HCT116 (cell line): Measurements from ENCODE around the gene RNF175. TPM values are rescaled to one million over a fixed set of nuclear protein-coding genes. Genes with fewer than 3 reads are reported as not detected.

Experiments used
- ATAC-seq: fragments of 200-7000 bp; cut with Tn5 transposase; 2 replicates; pipeline ENCODE4 v1.9.1; 2020; ENCODE audit warnings: mild to moderate bottlenecking, moderate library complexity
- BruUV-seq: library from RNA; stranded (reverse); fragments of 400-500 nt; replicated peaks from 2 replicates; lab custom pipeline; 2021; lab: Mats Ljungman, UMichigan
- CTCF ChIA-PET: fragments of 300-600 bp; sonication (Branson Sonifier 250); formaldehyde crosslinking; loops from one replicate; lab custom pipeline; 2021; ENCODE audit warnings: antibody characterized with exemption; lab: Charles Lee
- POLR2A ChIA-PET: fragments of 300-600, 350-600 bp; sonication (Branson Sonifier 250); formaldehyde crosslinking; loops from one replicate; lab custom pipeline; 2021; ENCODE audit warnings: antibody characterized with exemption; lab: Charles Lee
- RAD21 ChIA-PET, 2 experiments: fragments of 300-600 bp; sonication (Branson Sonifier 250); formaldehyde crosslinking; loops; one replicate each; lab custom pipeline; 2023; ENCODE audit warnings: low total read pairs in 2 of 2; ENCODE audit not compliant: uncharacterized antibody in 2 of 2, unreplicated experiment in 2 of 2, low non-redundant PET in 1 of 2; lab: Charles Lee
- DNase-seq: peaks from one replicate; pipeline ENCODE4 v3.0.0-alpha.2; 2010; ENCODE audit warnings: low read depth, low spot score
- H2AFZ ChIP-seq: fragments of 200-600 bp; shearing (Covaris generic), sonication (generic); 2 replicates; pipeline ENCODE4 v1.6.1; 2017; ENCODE audit warnings: low read depth, mixed run types, mixed read lengths, antibody characterized with exemption, low read length; ENCODE audit not compliant: poor library complexity, severe bottlenecking
- H3K27ac ChIP-seq: 2 replicates; pipeline ENCODE4 v1.5.1; 2012; ENCODE audit warnings: low read depth, low read length
- H3K27me3 ChIP-seq: fragments of 200-600 bp; sonication (generic); 2 replicates; pipeline ENCODE4 v1.6.1; 2016; ENCODE audit warnings: mixed run types, low read length, mixed read lengths; ENCODE audit not compliant: insufficient read depth
- H3K36me3 ChIP-seq, 2 experiments: fragments of 200-500 bp in 1 of 2; fragments of 200-600 bp in 1 of 2; sonication (Bioruptor generic) in 1 of 2; sonication (generic) in 1 of 2; 2 replicates each; pipeline versions ENCODE4 v1.5.1 to v1.6.1; 2014 to 2016; ENCODE audit warnings: low read length in 2 of 2, inconsistent platforms in 1 of 2, mixed read lengths in 1 of 2, mixed run types in 1 of 2; ENCODE audit not compliant: insufficient read depth in 2 of 2, control insufficient read depth in 1 of 2
- H3K4me1 ChIP-seq, 2 experiments: fragments of 200-600 bp in 1 of 2; sonication (generic) in 1 of 2; 2 replicates each; pipeline versions ENCODE4 v1.5.1 to v1.6.1; 2012 to 2017; ENCODE audit warnings: low read length in 2 of 2, inconsistent platforms in 1 of 2, mild to moderate bottlenecking in 1 of 2, mixed read lengths in 1 of 2, mixed run types in 1 of 2, moderate library complexity in 1 of 2; ENCODE audit not compliant: insufficient read depth in 2 of 2, control insufficient read depth in 1 of 2
- H3K4me2 ChIP-seq: fragments of 200-600 bp; sonication (generic); 2 replicates; pipeline ENCODE4 v1.6.1; 2017; ENCODE audit warnings: mixed run types, low read length, mixed read lengths
- H3K4me3 ChIP-seq, 2 experiments: fragments of 200-600 bp in 1 of 2; sonication (generic) in 1 of 2; replicated peaks in 1 of 2; 2 replicates each; pipeline ENCODE4 v1.5.1; 2011 to 2016; ENCODE audit warnings: low read length in 2 of 2, control low read depth in 1 of 2, low read depth in 1 of 2, mild to moderate bottlenecking in 1 of 2, mixed read lengths in 1 of 2, mixed run types in 1 of 2
- H3K79me2 ChIP-seq: fragments of 200-600 bp; sonication (generic); 2 replicates; pipeline ENCODE4 v1.6.1; 2017; ENCODE audit warnings: mild to moderate bottlenecking, mixed run types, low read length, moderate library complexity, mixed read lengths; ENCODE audit not compliant: insufficient read depth
- H3K9ac ChIP-seq: fragments of 200-600 bp; sonication (generic); 2 replicates; pipeline ENCODE4 v1.6.1; 2016; ENCODE audit warnings: low read length, mixed read lengths
- H3K9me2 ChIP-seq: fragments of 200-600 bp; sonication (generic), shearing (Covaris generic); 2 replicates; pipeline ENCODE4 v1.6.1; 2017; ENCODE audit warnings: mixed run types, mild to moderate bottlenecking, moderate library complexity; ENCODE audit not compliant: insufficient read depth
- H3K9me3 ChIP-seq, 2 experiments: fragments of 200-500 bp in 1 of 2; fragments of 200-600 bp in 1 of 2; sonication (Bioruptor generic) in 1 of 2; sonication (generic) in 1 of 2; 2 replicates each; pipeline ENCODE4 v1.6.1; 2014 to 2017; ENCODE audit warnings: low read length in 2 of 2, mixed read lengths in 2 of 2, inconsistent platforms in 1 of 2, low read depth in 1 of 2, mild to moderate bottlenecking in 1 of 2, mixed run types in 1 of 2, moderate library complexity in 1 of 2; ENCODE audit not compliant: control insufficient read depth in 1 of 2, insufficient read depth in 1 of 2
- H4K20me1 ChIP-seq: fragments of 200-600 bp; sonication (generic), shearing (Covaris generic); 2 replicates; pipeline ENCODE4 v1.6.1; 2017; ENCODE audit warnings: mixed run types, mild to moderate bottlenecking, moderate library complexity; ENCODE audit not compliant: insufficient read depth
- CBX3 ChIP-seq: IDR thresholded peaks from 2 replicates; pipeline ENCODE4 v1.6.1; 2012; ENCODE audit warnings: low read depth
- CTCF ChIP-seq, 3 experiments: fragments of 200-600 bp in 1 of 3; sonication (generic) in 1 of 3; IDR thresholded peaks in 2 of 3; conservative IDR thresholded peaks in 1 of 3; 2 replicates each; pipeline ENCODE4 v1.5.1; 2012 to 2017; ENCODE audit warnings: low read depth in 2 of 3, low read length in 2 of 3, antibody characterized with exemption in 1 of 3, borderline replicate concordance in 1 of 3, control low read depth in 1 of 3, mild to moderate bottlenecking in 1 of 3, mixed read lengths in 1 of 3, mixed run types in 1 of 3, moderate library complexity in 1 of 3; ENCODE audit not compliant: insufficient read depth in 1 of 3
- EZH2phosphoT487 ChIP-seq: fragments of 200-600 bp; IDR thresholded peaks from 2 replicates; pipeline ENCODE4 v1.6.1; 2018; ENCODE audit warnings: antibody characterized with exemption, borderline replicate concordance
- FOSL1 ChIP-seq: IDR thresholded peaks from 2 replicates; pipeline ENCODE4 v1.6.1; 2012; ENCODE audit warnings: low read depth
- JUND ChIP-seq: IDR thresholded peaks from 2 replicates; pipeline ENCODE4 v1.6.1; 2012
- SP1 ChIP-seq: IDR thresholded peaks from 2 replicates; pipeline ENCODE4 v1.6.1; 2012; ENCODE audit warnings: low read depth
- SRF ChIP-seq: IDR thresholded peaks from 2 replicates; pipeline ENCODE4 v1.6.1; 2012; ENCODE audit warnings: low read depth
- intact Hi-C: fragments of 100-400 bp; cut with micrococcal nuclease; formaldehyde crosslinking; loops from 2 replicates; pipeline ENCODE4 v1.10.0; 2022
- total RNA-seq: library from RNA; stranded (reverse); gene quantifications from one replicate; pipeline ENCODE4 v1.2.1, GENCODE V29; 2021; ENCODE audit not compliant: unreplicated experiment

Gene RNF175
- total RNA-seq, 1 experiment from 2014 or later: not detected

DNA sequence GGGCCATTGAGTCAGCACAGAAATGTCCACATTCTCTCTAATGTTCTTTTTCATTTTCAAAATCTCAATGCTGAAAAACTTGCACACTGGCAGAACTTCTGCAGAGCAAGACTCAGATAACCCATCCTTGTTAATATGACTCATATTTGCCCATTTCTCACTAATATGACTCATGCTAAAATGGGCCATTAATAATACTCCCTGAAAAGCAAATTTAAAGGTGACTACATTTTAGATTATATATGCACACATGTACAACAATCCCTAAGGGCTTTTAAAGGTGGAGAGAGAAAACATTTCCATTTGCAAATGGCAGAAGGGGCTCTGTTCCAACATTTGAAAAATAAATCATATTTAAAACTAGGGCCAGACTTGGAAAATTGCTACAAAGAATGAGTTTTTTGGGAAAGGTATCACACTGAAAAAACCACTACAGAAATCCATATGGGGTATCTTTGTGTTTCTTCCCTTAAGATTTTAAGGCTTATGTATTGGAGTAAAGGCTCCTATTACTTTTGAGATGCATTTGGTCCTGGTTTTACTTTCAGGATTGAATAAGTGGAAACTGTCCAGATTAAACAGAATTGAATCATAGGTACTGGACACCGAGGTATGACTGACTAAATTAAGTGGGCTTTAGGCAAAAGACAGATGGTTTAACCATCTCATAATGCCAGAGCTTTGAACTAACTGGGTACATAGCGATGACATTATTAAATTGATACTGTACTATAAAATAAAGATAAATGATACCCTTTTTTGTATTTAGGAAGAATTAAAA, 45.8 kb downstream of the RNF175 start:
- no peak for DNase-seq
- no peak for TF ChIP-seq EZH2phosphoT487
- peak; percentile 83 for TF ChIP-seq FOSL1
- TF ChIP-seq SP1: peak; percentile 37; the same call in 1 of the 2 replicates
- peak; percentile 71 for TF ChIP-seq JUND
- TF ChIP-seq CBX3: 0 out of 2 replicates have a peak, but pooled peaks have one; percentile 32
- no peak for TF ChIP-seq CTCF (IDR thresholded peaks at IDR 0.05 in 2 of 3, conservative IDR thresholded peaks at IDR 0.05 in 1 of 3; ENCODE audit: borderline replicate concordance in 1 of 3, insufficient read depth in 1 of 3, low read depth in 2 of 3, low read length in 2 of 3)
- 0 out of 2 replicates have a peak, but pooled peaks have one; percentile 18 for TF ChIP-seq SRF
- H3K4me1 ChIP-seq: peaks cover 0 to 7% of the 10 kb centered on the region in 2 experiments; a peak in 2 of 4 replicates
- H3K36me3 ChIP-seq: no peaks in the 10 kb centered on the region
- POLR2A ChIA-PET: no interaction called here
- no peak for ATAC-seq
- RAD21 ChIA-PET: no interaction called here
- H3K9me3 ChIP-seq: no peaks in the 10 kb centered on the region
- peak overlapping the region; percentile 17 for H2AFZ ChIP-seq
- no TSS peak for BruUV-seq
- no peaks in the 10 kb centered on the region for H4K20me1 ChIP-seq
- CTCF ChIA-PET: no interaction called here
- H3K4me3 ChIP-seq: no peak overlapping the region
- no peaks in the 10 kb centered on the region for H3K79me2 ChIP-seq
- H3K27ac ChIP-seq: no peak overlapping the region
- intact Hi-C loops: no loop called here
- no peak overlapping the region for H3K9ac ChIP-seq
- 0 out of 2 replicates have a peak, but pooled peaks cover under 1% of the 10 kb centered on the region for H3K27me3 ChIP-seq
- no peaks in the 10 kb centered on the region for H3K9me2 ChIP-seq
- H3K4me2 ChIP-seq: no peak overlapping the region
